Transverse colon (tissue), 4 donors: Measurements from ENCODE around the gene TMBIM6.

Experiments used
- EP300 ChIP-seq: sonication (generic); formaldehyde crosslinking; IDR thresholded peaks from one replicate; pipeline ENCODE4 v1.6.1; 2017; ENCODE audit warnings: antibody characterized with exemption, low read depth
- POLR2A ChIP-seq: fragments of 450-650 bp; IDR thresholded peaks from one replicate; pipeline ENCODE4 v1.6.1; 2016; ENCODE audit warnings: antibody characterized with exemption, mild to moderate bottlenecking, moderate library complexity
- POLR2AphosphoS5 ChIP-seq, 3 donors: sonication (generic); formaldehyde crosslinking; IDR thresholded peaks; one replicate each; pipeline ENCODE4 v1.6.1; 2016; ENCODE audit warnings: antibody characterized with exemption in 3 of 3
- TF ChIP-seq, protein P1 (sequence below), 5 experiments: fragments of 200-600 bp in 3 of 5; fragments of 450-650 bp in 2 of 5; sonication (generic) in 3 of 5; IDR thresholded peaks; 1 replicate in 2 of 5; 2 replicates in 3 of 5; pipeline ENCODE4 v1.5.1; 2016 to 2017; ENCODE audit warnings: antibody characterized with exemption in 5 of 5, inconsistent platforms in 3 of 5, mild to moderate bottlenecking in 2 of 5, moderate library complexity in 1 of 5

DNA sequence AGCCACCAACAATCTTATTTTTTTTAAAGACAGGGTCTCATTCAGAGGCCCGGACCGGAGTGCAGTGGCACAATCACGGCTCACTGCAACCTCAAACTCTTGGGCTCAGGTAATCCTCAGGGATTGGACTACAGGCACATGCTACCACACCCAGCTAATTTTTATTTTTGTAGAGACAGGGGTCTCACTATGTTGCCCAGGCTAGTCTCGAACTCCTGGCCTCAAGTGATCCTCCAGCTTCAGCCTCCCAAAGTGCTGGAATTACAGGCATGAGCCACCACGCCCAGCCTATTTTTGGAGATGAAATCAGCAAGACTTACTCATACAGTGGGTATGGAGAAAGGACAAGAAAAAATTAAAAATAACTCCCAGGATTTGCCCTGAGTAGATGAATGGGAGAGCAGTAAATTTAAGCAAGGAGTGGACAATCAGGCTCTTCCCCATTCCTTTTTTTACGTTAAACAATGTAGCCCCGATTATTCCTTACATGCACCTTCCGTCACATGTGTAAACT is 47.4 kb upstream of the TMBIM6 start:
- TF ChIP-seq POLR2A: no peak
- TF ChIP-seq, protein P1, sequence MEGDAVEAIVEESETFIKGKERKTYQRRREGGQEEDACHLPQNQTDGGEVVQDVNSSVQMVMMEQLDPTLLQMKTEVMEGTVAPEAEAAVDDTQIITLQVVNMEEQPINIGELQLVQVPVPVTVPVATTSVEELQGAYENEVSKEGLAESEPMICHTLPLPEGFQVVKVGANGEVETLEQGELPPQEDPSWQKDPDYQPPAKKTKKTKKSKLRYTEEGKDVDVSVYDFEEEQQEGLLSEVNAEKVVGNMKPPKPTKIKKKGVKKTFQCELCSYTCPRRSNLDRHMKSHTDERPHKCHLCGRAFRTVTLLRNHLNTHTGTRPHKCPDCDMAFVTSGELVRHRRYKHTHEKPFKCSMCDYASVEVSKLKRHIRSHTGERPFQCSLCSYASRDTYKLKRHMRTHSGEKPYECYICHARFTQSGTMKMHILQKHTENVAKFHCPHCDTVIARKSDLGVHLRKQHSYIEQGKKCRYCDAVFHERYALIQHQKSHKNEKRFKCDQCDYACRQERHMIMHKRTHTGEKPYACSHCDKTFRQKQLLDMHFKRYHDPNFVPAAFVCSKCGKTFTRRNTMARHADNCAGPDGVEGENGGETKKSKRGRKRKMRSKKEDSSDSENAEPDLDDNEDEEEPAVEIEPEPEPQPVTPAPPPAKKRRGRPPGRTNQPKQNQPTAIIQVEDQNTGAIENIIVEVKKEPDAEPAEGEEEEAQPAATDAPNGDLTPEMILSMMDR (IDR thresholded peaks at IDR 0.05): no peak
- no peak for TF ChIP-seq POLR2AphosphoS5 (IDR thresholded peaks at IDR 0.05)
- no peak for TF ChIP-seq EP300
